GM21717 (cell line): ENCODE measurements around the gene MYH4.

ENCODE experiments used
- ATAC-seq: cut with Tn5 transposase; IDR thresholded peaks from one replicate; pipeline ENCODE4 v1.9.1; 2021; ENCODE audit warnings: mild to moderate bottlenecking, moderate library complexity; ENCODE audit not compliant: unreplicated experiment

MYH4 gene

DNA sequence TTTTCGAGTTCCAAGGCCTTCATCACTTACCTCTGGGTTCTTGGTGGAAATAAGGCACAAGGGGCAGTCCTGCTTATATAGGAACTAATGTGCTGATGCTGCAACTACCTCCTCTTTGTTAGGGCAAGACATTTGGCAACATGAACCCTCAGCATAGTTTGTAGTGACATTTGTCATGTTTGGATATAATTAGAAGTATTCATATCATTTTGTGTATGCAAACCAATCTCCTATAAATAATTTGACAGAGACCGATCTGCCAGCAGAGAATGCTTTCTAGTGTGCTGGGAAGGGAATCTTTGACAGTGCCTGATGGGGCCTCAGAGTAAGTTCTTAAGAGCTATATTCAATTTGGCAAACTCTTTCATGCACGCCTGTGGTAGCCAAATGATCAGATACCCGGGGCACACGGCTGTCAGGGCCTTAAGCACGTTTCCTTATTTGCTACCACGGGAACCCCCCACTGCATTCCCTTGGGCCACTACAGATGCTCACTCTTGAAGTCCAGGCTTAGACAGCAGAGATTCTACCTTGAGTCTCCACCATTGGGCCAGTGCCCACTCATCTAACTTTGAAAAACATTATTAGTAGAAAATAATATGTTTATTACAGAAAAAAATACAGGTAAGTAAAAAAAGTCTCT, 47.3 kb downstream of the MYH4 start, which contains the start of gene MYH8:
TSS of gene MYH8 (minus strand) at position 51 of the 643 bp plus-strand sequence. CDS start 1,723 bp downstream, outside the sequence.
- no peak for ATAC-seq

DNA sequence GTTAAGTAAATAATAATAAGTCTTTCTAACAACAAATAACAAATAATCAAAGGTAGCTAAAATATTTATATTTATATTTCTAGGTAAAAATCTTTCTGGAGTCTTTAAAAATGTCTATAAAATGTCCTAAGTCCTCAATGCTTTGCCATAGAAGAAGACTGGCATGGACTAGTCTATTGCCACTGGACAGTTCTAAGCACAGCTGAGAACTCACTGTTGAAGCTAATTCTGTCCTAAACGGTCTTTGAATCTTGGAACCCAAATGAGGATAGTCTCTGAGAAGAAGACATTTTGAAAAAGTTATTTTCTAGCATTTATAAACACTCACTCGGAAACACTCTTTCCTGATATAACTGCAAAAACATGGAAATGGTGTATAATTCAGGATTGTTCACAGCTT, 48.1 kb downstream of the MYH4 start:
- ATAC-seq: no peak

DNA sequence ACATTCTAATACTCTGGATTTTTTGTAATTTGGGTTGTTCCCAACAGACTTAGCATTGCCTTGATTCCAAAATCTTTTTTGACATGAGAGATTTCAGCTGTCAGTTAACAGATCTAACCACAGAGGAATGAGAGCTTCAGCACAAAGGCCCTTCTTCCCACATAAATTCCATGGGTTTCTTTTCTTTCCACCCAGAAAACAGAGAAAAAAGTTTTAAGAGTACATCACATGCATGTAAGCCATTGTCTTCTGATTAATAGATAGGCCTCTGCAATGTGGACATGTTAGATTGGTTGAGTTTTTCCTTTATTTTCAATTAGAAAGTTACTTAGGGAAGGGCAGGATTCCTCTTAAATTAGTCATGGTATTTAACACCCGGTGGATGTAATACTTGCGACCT, 48.5 kb downstream of the MYH4 start:
- ATAC-seq: no peak

DNA sequence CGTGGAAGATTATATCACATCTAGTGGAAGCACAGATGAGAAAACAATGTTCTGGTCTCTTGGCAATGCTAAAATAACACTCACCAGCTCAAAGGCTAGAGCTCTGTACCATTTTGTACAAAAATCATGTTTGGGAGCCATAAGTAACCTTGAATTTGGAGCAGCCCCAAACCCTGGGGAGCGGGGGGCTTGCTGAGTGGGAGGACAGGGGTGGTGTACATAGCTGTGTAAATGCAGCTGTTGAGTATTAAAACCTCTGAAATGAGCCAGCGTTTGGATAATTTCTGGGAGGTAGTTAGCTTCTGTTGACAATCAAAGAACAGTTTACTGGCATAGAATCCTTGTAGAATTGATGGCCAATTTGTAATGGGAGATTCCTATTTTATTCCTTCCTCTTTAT, 51.9 kb downstream of the MYH4 start:
- no peak for ATAC-seq

DNA sequence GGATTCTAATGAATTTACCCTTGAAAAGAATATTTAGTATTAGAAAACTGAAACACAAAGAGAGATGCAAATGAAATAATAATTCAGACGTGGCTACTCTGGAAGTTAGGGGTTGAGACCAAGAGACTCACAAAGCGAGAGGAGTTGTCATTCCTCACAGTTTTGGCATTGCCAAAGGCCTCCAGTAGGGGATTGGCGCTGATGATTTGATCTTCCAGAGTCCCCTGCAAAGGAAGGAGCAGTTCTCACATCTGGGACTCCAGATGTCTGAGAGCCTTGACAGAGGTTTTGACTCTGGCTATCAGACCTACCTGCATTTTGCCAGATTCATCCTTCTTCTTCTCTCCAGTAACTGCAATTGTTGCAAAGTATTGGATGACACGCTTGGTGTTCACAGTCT, 54.2 kb downstream of the MYH4 start:
- no peak for ATAC-seq

DNA sequence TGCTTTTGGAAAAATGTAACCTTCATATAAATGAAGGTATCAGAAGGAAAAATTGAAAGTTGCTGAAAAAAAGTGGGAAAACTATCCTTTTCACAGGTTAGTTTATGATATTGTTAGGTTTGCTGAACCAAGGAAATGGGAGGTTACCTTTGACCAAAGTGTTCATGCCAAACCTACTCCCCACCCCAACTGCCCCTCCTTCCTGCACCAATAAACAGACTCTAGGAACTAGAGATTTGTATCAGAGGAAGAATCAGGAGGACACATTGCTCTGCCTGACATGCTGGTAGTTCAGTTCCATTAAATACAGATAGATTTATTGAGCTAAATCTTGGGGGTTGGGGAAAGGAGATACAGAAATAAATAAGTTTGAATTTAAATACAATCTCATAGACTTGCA, 65.8 kb downstream of the MYH4 start:
- ATAC-seq: no peak

DNA sequence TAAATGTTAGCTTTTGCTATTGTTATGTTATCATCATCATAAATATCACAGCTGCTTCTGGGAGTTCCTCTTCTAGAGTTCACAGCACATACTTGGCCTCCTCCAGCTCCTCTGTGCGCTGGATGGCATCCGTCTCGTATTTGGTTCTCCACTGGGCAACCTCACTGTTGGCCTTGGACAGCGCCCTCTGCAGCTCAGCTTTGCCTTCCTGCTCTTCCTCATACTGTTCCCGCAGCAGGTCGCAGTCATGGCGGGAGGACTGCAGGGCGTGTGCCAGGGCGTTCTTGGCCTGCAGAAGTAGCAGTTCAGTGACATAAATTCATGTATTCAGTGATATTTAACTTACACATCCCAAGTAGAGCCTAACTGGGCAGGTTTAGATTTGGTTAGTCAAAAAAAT, 71.0 kb downstream of the MYH4 start:
- ATAC-seq: no peak

DNA sequence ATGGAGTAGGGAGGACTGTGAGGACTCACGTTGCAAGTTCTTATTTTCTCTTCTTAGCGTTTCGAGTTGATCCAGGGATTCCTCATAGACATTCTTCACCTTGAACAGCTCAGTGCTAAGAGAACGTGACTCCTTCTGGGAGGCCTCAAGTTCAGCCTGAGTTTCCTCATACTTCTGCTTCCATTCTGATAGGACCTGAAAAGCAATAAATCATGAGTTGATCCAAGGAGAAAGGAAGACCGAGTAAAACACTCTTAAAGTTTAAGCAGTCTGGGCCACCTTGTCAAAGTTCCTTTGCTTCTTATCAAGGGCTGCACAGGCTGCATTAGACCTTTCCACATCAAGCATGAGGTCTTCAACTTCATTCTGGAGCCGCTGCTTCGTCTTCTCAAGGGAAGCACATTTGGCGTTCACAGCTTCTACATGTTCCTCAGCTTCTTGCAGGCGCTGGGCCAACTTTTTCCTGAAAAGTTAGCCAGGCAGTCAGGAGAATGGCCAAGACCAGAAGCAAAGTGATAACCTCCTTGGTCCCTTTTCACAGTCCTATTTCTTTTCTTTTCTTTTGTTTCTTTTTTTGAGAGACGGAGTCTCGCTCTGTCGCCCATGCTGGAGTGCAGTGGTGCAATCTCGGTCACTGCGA, 72.7 kb downstream of the MYH4 start:
- no peak for ATAC-seq

DNA sequence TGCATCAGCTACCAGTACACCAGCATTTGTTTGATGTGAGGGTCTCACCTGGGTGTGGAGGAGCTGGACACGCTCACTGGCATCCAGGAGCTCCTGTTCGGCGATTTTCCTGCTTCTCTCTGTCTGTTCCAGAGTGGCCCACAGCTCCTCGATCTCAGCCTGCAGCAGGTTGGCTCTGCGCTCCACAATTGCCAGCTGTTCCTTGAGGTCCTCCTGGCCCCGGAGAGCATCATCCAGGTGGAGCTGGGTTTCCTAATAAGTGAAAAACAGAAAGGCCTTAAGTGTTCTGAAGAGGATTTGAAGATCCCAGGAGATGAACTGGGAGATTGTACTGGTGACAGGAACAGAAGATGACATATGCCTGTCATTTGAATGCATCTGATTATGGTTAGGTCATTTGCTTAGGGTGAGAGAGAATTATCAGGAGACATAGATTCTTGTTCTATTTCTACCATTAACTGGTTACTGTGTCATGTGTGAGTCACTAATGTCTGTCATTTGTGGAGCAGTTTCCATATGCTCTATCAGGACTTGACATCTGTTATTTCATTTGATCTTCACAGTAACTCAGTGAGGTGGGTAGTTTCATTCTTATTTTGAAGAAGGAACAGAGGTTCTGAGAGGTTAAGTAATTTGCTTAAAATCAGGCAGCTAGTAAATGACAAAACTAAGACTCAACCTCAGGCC, 75.0 kb downstream of the MYH4 start:
- ATAC-seq: no peak
